ENCODE results near the gene ARHGAP22. TPM values are rescaled to one million over a fixed set of nuclear protein-coding genes. Genes with fewer than 3 reads are reported as not detected.

Gene ARHGAP22
- total and polyA plus RNA-seq, 2 experiments from 2014 or later = 4.8 to 10.7 TPM

- TF ChIP-seq EZH2phosphoT487 (IDR thresholded peaks at IDR 0.05; ENCODE audit: unreplicated experiment) (no peak), POLR2AphosphoS5 (IDR thresholded peaks at IDR 0.05; ENCODE audit: low read depth) (no peak), NANOG (IDR thresholded peaks at IDR 0.05; ENCODE audit: borderline replicate concordance) (no peak), STAT1 (IDR thresholded peaks at IDR 0.05; ENCODE audit: unreplicated experiment) (no peak), ZNF462 (CRISPR knock-in tag; IDR thresholded peaks at IDR 0.05) (no peak), EZH2 (IDR thresholded peaks at IDR 0.05; ENCODE audit: low read depth, unreplicated experiment) (no peak), REST (IDR thresholded peaks at IDR 0.05; ENCODE audit: unreplicated experiment) (no peak), ZNF114 (CRISPR knock-in tag; IDR thresholded peaks at IDR 0.05) (no peak), ZNF331 (CRISPR knock-in tag; IDR thresholded peaks at IDR 0.05; ENCODE audit: low read depth) (no peak), CREB1 (CRISPR knock-in tag; IDR thresholded peaks at IDR 0.05; ENCODE audit: low read depth) (no peak), JUNB (IDR thresholded peaks at IDR 0.05; ENCODE audit: unreplicated experiment) (no peak)
- TF ChIP-seq, protein P1, sequence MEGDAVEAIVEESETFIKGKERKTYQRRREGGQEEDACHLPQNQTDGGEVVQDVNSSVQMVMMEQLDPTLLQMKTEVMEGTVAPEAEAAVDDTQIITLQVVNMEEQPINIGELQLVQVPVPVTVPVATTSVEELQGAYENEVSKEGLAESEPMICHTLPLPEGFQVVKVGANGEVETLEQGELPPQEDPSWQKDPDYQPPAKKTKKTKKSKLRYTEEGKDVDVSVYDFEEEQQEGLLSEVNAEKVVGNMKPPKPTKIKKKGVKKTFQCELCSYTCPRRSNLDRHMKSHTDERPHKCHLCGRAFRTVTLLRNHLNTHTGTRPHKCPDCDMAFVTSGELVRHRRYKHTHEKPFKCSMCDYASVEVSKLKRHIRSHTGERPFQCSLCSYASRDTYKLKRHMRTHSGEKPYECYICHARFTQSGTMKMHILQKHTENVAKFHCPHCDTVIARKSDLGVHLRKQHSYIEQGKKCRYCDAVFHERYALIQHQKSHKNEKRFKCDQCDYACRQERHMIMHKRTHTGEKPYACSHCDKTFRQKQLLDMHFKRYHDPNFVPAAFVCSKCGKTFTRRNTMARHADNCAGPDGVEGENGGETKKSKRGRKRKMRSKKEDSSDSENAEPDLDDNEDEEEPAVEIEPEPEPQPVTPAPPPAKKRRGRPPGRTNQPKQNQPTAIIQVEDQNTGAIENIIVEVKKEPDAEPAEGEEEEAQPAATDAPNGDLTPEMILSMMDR (conservative IDR thresholded peaks at IDR 0.05; ENCODE audit: low read depth in 2 of 2) = no peak
- TF ChIP-seq, protein P2, sequence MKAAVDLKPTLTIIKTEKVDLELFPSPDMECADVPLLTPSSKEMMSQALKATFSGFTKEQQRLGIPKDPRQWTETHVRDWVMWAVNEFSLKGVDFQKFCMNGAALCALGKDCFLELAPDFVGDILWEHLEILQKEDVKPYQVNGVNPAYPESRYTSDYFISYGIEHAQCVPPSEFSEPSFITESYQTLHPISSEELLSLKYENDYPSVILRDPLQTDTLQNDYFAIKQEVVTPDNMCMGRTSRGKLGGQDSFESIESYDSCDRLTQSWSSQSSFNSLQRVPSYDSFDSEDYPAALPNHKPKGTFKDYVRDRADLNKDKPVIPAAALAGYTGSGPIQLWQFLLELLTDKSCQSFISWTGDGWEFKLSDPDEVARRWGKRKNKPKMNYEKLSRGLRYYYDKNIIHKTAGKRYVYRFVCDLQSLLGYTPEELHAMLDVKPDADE (IDR thresholded peaks at IDR 0.05) = no peak
- Mint-ChIP-seq H3K4me3 (no peak overlapping the region), H3K27ac (no peak overlapping the region), H3K4me1 (peaks cover 11% of the 10 kb centered on the region), H3K9me3 (no peaks in the 10 kb centered on the region; the same call in 2 of the 3 replicates), H3K27me3 (ENCODE audit: insufficient read depth, low read depth, poor library complexity) (peaks cover 5% of the 10 kb centered on the region), H3K36me3 (ENCODE audit: low read depth) (no peaks in the 10 kb centered on the region; the same call in 2 of the 3 replicates)
- no peaks in the 10 kb centered on the region for H3K36me3 ChIP-seq (ENCODE audit: insufficient read depth)
- H3K27me3 ChIP-seq (ENCODE audit: insufficient read depth) = no peaks in the 10 kb centered on the region
- DNase-seq (ENCODE audit: low spot score) (no peak), ATAC-seq (no peak)
- H3K4me3 ChIP-seq = no peak overlapping the region
- no peak overlapping the region for H3K27ac ChIP-seq (ENCODE audit: low read depth)
- no peaks in the 10 kb centered on the region; the same call in 1 of the 2 replicates for H3K79me2 ChIP-seq (replicated peaks; ENCODE audit: insufficient read depth)
- no peaks in the 10 kb centered on the region for H3K4me1 ChIP-seq (ENCODE audit: insufficient read depth)
- no peak overlapping the region for H2AFZ ChIP-seq
- H4K20me1 ChIP-seq (replicated peaks; ENCODE audit: insufficient read depth) = peaks cover 8% of the 10 kb centered on the region; the same call in 1 of the 2 replicates
- no peaks in the 10 kb centered on the region for H3F3A ChIP-seq (replicated peaks; ENCODE audit: low read depth)
- H3K4me2 ChIP-seq = no peak overlapping the region
- H3K9me2 ChIP-seq (ENCODE audit: insufficient read depth) = no peaks in the 10 kb centered on the region
Observed at GRCh38 chr10:48491392-48492139, 113.3 kb downstream of the ARHGAP22 start.

Data from GM23338 (cell line).